H1 (cell line): ENCODE results near the gene GALNT17. TPM values are rescaled to one million over a fixed set of nuclear protein-coding genes. Genes with fewer than 3 reads are reported as not detected.

ENCODE experiments used
- ATF2 ChIP-seq: IDR thresholded peaks from 2 replicates; pipeline ENCODE4 v1.6.1; 2012; ENCODE audit warnings: low read length, inconsistent platforms
- CTCF ChIP-seq, 3 experiments: IDR thresholded peaks; 1 replicate in 2 of 3; 2 replicates in 1 of 3; pipeline versions ENCODE4 v1.5.1 to v1.6.1; 2011; ENCODE audit warnings: low read length in 3 of 3, mild to moderate bottlenecking in 3 of 3, inconsistent platforms in 2 of 3, low read depth in 1 of 3, moderate library complexity in 1 of 3; ENCODE audit not compliant: insufficient read depth in 1 of 3; ENCODE audit errors: control extremely low read depth in 1 of 3
- HDAC2 ChIP-seq, 2 experiments: fragments of 300-600 bp in 1 of 2; sonication (generic) in 1 of 2; IDR thresholded peaks; 2 replicates each; pipeline ENCODE4 v1.6.1; 2011 to 2012; ENCODE audit warnings: low read depth in 2 of 2, low read length in 2 of 2, mild to moderate bottlenecking in 2 of 2, moderate library complexity in 2 of 2, borderline replicate concordance in 1 of 2, inconsistent platforms in 1 of 2
- RFX5 ChIP-seq: IDR thresholded peaks from 2 replicates; pipeline ENCODE4 v1.6.1; 2011; ENCODE audit warnings: low read depth, low read length, improper control_type of control experiment, borderline replicate concordance
- polyA plus RNA-seq, 7 experiments: library from polyadenylated mRNA; depleted of rRNA in 3 of 7; stranded (reverse) in 5 of 7; unstranded in 2 of 7; fragments of >200 nt in 5 of 7; fragments of 200-250 nt in 2 of 7; gene quantifications; 1 replicate in 5 of 7; 2 replicates in 1 of 7; 4 replicates in 1 of 7; pipeline versions ENCODE4 v1.2.1 to v1.2.3, GENCODE V29; 2011 to 2013; ENCODE audit warnings: missing spikeins in 2 of 7, mixed read lengths in 2 of 7
- total RNA-seq: library from RNA; stranded (reverse); fragmentation: NEBNext Ultra II Directional; extraction: Animal tissue kit (Norgen Biotek cat#: 25700); gene quantifications from 2 replicates; pipeline ENCODE4 v1.2.1, GENCODE V29; 2021

The GALNT17 gene
- total and polyA plus RNA-seq, 2 of the 8 experiments (the other 6 are each of a cell fraction or from before 2014, with no cell fraction given), result 37.7 to 47.0 TPM

- no peak for TF ChIP-seq ATF2
- TF ChIP-seq CTCF (IDR thresholded peaks at IDR 0.05; ENCODE audit: control extremely low read depth in 1 of 3, insufficient read depth in 1 of 3, low read depth in 1 of 3, low read length in 3 of 3), result no peak
- TF ChIP-seq RFX5, result no peak
- TF ChIP-seq HDAC2 (IDR thresholded peaks at IDR 0.05; ENCODE audit: borderline replicate concordance in 1 of 2, low read depth in 2 of 2, low read length in 2 of 2), result no peak
- TF ChIP-seq, all 59 proteins: peak for 0
Observed at GRCh38 chr7:71311576-71311975, 179.6 kb downstream of the GALNT17 start (continued).
